T47D (cell line): Measurements from ENCODE around the gene LRRC74B.
"Not testable (repeated sequence)": the region's sequence is repeated elsewhere in the genome, so short reads cannot be mapped to it uniquely, and the experiment has no call there.

Experiments
- DNase-seq, 2 experiments: peaks; one replicate each; pipeline versions ENCODE4 v3.0.0 to v3.0.0-alpha.2; 2011 to 2012; ENCODE audit warnings: low read depth in 1 of 2, low spot score in 1 of 2
- JUND ChIP-seq: IDR thresholded peaks from 2 replicates; pipeline ENCODE4 v1.6.1; 2012; ENCODE audit warnings: low read depth
- in situ Hi-C: cut with HindIII; loops from 2 replicates; pipeline ENCODE4 v1.10.0; 2016; ENCODE audit warnings: low sequenced_read_pairs, low pct_unique_long_range_greater_than_20kb

The LRRC74B gene

DNA sequence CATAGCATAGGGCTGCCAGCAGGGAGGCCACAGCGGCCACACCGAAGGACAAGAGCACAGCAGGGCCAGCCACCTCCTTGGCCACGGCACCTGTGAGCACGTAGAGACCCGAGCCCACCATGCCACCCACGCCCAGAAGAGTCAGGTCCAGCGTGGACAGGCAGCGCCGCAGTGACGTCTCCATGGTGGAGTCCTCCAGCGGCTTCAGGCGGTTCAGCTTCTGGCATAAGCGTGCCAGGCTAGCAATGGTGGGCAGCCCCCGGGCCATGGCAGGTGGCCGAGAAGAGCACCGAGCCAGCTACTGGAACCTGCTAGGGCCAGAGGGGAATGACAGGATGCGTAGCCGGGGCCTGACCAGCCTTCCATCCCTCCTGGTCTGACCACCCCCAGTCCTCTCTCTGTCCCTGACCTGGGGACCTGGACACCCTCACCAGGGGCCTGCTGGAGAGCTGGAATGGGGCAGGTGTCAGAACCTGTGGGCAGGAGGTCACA lies 14.2 kb upstream of the LRRC74B start:
- in situ Hi-C loops = no loop called here
- no peak for DNase-seq

DNA sequence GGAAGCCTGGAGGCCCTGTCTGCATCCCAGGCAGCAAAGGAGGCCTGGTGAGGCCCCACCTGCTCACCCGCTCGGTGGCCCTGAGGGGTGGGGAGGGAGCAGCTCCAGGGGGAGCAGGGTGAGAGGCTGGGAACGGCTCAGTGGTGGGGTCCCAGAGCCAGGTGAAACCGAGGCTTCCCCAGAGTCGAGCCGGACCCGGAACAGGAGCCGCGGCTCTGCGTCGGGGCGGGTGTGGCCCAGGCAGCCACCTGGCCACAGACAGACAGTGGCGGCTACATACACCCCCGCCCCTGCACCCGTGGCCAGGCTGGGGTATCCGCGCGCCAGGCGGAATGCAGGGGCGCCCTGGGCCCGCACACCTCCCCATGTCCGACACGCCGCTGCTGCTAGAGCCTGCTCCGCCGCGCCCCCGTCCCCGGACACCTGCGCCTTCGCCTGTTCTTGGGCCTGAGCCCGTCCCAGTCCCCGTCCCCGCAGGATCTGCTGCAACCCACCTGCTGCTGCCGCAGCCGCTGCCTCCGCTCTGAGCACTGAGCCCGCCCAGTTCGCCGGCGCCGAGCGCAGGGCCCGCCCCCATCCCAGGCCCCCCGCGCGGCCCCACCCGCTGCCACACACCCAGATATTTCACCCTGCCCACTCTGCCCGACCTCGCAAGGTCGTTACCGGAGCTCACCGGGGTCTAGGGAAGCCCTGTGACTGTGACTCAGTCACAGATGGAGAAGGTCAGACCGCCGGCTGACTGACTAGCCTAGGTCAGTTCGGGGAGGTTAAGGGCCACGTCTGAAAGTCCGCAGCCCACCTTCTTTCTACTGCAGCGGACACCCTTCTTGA lies 13.5 kb upstream of the LRRC74B start, which contains the start of gene SLC7A4:
Gene SLC7A4, minus strand, starts transcription at position 525 of the 831 bp plus-strand sequence. CDS start 749 bp downstream, outside the sequence.
- in situ Hi-C loops = no loop called here
- DNase-seq = no peak
- TF ChIP-seq JUND = no peak

More for the DNA sequence above, 14.2 kb upstream of the LRRC74B start:
- TF ChIP-seq JUND = no peak

DNA sequence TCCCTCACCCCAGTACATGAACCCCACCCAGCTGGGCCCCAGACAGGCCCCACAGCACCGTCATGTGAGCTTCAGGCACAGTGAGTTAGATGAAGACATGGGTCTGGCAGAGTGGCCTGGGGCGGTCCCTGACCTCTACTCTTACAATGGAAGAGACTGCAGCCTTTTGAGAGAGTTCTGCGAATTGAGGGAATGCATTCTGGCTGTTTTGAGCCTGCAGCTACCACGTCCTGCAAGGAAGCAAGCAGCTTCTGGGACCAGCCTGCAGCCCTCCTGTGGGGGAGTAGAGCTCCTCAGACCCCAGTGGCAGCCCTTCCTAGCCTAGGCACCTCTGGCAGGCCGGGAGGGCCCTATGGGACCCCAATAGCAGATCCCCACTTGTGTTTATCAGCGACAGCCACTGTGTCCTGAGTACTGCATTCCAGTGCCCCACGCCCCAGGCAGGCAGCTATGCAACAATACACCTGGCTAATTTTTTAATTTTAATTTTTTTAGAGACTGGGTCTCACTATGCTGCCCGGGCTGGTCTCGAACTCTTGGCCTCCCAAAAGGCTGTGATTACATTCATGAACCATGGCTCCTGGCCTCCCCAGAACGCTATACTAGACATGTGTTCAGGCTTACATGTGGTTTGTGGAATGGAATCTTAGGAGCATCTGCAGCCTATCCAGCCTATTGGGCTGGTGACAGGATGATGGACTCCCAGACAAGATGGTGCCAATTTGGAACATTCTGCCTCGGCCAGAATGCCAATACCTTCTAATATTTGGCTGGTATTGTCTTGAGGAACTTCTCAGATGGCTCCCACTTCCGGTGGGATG lies 12.7 kb upstream of the LRRC74B start:
- in situ Hi-C loops = no loop called here
- no peak for TF ChIP-seq JUND
- DNase-seq = no peak

DNA sequence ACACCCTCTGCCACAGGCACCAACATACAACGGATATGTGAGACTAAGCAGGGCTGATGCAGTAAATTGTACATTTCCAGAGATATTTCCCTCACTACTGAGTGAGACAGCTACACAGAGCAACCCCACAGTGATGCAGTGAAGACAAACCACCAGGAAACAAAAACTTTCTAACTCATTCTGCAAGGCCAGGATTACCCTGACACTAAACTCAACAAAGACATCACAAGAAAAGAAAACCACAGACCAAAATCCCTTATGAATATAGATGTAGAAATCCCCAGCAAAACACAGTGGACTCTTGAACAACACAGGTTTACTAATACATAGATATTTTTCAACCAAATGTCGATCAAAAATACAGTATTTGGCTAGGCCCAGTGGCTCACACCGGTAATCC lies 11.9 kb upstream of the LRRC74B start:
- in situ Hi-C loops = no loop called here
- TF ChIP-seq JUND = no peak
- no peak for DNase-seq

DNA sequence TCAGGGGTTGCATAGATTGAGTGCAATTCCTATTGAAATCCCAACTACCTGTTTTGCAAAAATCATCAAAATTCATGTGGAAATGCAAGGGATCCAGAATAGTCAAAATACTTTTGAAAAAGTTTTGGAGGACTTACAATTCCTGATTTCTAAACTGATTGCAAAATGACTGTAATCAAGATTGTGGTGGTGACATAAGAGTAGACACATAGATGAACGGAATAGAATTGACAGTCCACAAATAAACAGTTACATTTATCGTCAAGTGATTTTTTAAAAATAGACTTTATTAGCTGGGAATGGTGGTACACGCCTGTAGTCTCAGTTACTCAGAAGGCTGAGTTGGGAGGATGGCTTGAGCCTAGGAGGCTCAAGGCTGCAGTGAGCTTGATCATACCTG lies 10.8 kb upstream of the LRRC74B start:
- no peak for TF ChIP-seq JUND
- DNase-seq = no peak
- in situ Hi-C loops = no loop called here

DNA sequence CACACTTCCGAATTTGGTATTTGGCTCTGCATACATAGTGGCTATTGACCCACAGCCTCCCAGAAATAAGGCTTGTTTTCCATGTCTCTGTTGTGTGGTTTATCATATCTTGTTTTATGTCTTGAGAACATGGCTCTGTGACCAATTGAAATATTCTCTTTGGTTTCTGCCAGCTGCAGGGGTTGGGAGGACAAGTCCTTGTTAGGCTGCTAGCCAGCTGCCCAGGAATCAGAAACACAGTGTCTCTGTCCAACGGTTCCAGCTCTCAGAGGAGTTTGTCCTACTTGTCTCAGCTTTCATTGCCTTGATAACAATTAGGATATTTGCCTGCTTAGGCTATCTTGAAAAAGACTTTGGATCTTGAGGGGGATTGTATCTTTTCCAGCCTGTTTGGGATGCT lies 7.3 kb upstream of the LRRC74B start:
- no peak for DNase-seq
- in situ Hi-C loops = no loop called here
- TF ChIP-seq JUND = no peak

DNA sequence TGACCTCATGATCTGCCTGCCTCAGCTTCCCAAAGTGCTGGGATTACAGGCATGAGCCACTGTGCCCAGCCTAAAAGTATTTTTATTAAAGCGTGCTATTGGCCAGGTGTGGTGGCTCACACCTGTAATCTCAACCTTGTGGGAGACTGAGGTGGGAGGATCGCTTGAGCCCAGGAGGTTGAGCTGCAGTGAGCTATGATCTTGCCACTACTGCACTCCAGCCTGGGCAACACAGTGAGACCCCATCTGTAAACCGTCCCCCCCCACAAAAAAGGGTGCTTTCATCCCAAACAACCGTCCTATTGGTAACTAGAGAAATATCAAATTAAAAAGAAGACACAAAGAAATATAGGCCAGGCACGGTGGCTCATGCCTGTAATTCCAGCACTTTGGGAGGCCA lies 6.6 kb upstream of the LRRC74B start:
- in situ Hi-C loops, DNase-seq: not testable (repeated sequence)

DNA sequence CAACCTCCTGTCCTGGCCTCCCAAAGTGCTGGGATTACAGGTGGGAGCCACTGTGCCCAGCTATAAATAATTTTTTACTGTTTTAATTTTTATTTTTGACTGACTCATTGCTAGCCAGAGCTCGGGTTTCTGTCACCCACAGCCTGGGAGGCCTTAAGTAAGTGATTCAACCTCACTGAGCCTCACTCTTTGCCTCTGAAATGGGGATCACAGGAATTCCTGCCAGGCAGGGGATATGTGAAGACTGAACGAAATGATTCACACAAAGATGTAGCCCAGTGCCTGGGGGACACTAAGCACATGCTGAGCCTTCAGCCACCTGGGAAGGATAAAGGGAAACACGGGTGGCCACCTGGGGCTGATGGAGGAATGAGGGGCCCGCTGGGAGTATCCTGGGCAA lies 3.8 kb upstream of the LRRC74B start:
- TF ChIP-seq JUND = no peak
- no peak for DNase-seq
- in situ Hi-C loops = no loop called here

DNA sequence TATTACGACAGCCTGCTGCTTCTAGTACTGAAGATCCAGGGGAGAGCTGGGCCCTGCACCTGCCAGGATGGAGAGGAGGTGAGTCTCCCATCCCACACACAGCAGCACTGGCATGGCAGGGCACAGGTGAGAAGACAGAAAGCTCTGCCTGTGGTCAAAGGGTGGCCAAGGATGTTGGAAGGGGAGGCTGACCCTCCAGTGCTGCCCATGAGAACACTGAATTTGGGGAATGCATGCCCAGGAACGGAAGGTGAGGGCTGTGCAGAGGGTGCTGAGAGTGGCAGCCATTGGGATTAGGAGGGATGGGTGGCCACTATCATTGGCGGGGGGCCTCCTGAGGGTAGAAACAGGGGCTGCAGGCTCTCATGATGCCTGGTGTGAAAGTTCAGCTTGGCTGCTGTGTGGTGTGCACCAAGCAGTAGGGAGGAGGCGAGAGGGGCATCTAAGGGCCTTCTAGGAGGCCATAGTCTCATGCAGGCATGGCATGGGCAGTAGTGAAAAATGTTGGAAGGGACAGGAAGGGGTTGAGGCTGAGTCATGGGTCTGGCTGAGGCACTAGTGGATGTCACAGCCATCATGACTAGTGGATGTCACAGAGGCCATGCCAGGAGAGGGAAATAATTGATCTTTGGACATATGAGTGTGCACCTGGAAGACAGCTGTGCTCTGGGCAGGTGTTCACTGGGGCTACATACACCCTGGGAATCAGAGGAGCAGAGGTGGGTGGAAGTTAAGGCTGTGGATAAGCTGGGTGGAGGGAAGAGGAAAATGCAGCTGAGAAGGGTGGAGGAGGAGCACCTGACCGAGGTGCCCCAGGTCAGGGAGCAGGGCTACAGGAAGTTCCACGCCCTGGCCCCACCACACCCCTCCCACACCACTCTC lies 2.5 kb upstream of the LRRC74B start:
- DNase-seq = no peak
- in situ Hi-C loops = no loop called here

DNA sequence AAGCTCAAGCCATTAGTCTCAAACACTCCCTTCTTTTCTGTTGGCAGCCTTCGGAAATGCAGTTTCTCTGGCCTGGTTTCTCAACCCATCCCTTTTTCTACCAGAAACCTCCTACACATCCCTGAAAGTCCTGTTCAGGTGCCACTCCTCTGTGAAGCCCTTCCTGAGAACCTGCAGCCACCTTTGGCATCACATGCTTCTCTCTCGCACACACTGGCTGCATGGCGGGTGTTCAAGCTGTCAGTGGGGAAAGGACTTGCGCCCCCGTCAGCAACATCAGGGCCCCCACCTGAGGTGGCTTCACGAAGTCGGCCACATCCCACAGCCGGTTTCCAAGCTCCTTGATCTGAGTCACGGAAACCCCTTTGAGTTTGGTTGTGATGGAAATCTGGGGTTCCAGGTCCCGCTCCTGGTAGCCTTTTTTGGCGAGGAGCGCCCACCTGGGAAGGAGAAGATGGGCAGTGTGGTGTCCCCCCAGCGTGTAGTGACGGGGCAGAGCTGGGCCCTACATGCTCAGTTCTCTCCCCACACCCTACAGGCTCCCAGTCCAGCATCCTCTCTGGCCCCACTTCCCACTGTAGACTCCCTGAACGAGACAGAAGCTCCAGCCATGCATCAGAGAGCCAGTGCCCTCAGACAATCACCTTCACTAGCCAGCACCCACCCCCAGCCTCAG lies 1.7 kb upstream of the LRRC74B start:
- DNase-seq = no peak
- in situ Hi-C loops = no loop called here

More for the DNA sequence above, 2.5 kb upstream of the LRRC74B start:
- TF ChIP-seq JUND = no peak

DNA sequence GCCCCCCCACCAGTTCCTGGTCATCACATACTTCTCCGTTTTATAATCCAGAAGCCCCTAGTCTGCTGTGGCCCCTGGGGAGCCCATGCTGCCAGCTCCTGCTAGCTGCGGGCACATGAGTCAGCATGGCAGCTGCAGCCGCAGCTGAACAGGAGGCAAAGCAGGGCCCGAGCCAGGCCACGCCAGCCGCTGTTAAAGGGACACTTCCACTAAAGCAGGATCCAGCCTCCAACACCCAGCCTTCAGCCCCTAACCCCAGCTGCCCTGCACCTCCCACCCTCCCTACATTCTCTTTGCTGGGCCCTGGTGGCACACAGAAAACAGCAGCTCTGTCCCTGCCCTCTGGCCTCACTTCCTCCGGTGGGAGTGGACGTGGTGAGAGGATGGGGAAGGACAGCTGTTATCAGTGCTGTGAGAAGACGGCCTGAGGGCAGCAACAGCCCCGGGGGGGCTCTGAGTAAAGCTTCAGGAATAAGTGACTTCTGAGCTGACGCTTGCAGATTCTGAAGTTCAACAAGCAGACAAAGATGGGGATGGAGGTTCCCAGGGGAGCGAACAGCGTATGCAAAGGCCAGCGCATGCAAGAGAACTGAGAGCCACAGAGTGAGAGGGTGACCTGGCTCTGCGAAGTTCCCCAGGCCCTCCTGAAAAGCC lies 688 bp upstream of the LRRC74B start:
- no peak for DNase-seq
- in situ Hi-C loops = no loop called here
- no peak for TF ChIP-seq JUND

More for the DNA sequence above, 1.7 kb upstream of the LRRC74B start:
- no peak for TF ChIP-seq JUND
